GM21825 (cell line): Measurements from ENCODE around the gene DCLRE1C.
"Not testable (repeated sequence)": the region's sequence is repeated elsewhere in the genome, so short reads cannot be mapped to it uniquely, and the experiment has no call there.

Experiments
- ATAC-seq: cut with Tn5 transposase; IDR thresholded peaks from one replicate; pipeline ENCODE4 v1.9.1; 2021; ENCODE audit warnings: mild to moderate bottlenecking, moderate library complexity; ENCODE audit not compliant: unreplicated experiment

The DCLRE1C gene

DNA sequence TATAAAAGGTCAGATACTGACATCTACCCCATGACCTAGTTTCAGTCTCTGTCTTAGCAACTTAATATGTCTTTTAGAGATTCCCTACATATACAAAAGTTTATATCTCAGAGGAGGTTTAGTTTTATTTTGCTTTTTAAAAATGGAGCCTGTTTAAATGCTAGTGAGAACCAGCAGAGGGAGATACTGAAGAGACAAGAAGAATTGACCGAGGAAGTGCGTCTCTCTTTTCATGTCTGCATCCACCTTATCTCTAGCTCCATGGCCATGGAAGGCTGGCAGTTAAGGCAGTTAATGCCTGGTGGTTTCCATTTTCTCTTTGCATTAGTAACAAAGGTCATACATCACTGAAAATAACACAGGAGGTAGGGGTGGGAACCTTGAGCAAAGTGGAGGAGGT lies 64.6 kb downstream of the DCLRE1C start:
- ATAC-seq, result no peak

DNA sequence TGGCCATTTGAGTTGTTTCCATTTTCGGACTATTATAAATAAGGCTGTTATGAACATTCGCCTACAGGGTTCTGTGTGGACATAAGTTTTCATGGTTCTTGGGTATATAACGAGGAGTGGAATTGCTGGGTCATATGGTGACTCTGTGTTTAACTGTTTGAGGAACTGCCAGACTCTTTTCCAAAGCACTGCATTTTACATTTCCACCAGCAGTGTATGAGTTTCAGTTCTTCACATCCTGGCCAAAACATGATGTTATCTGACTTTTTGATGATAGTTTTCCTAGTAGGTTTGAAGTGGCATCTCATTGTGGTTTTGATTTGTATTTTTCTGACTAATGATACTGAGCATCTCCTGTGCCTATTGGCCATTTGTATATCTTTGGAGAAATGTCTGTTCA lies 69.8 kb downstream of the DCLRE1C start:
- ATAC-seq, result no peak

DNA sequence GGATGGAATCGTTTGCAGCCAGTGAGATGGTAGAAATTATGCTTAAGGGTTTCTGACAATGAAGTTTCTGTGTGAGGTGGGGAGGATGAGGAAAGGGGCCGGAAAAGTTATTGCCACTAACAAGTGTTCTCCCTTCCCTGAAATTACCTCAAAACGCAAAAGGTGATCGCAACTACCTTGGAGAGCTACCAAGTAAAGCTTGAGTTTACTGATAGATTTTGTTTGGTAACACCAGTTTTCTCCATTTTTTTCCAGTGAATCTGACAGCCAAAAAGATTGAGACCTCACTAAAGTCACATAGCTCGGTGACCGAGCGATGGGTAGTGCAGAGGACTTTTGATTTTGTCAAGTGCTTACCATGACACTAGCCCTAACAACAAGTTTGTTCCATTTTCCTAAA lies 73.7 kb downstream of the DCLRE1C start:
- ATAC-seq, result no peak

DNA sequence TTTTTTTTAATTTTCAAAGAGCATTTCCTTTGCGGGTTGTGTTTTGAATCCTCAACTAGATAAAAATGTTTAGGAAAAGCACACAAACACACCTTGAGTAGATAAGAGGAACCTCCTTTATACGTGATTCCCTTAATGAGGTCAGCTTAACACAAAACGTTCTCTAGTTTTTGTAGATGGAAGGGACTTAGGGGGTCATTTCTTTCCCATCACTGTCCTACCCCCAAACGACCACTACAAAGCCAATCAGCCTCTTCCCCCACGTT lies 74.0 kb downstream of the DCLRE1C start:
- no peak for ATAC-seq

DNA sequence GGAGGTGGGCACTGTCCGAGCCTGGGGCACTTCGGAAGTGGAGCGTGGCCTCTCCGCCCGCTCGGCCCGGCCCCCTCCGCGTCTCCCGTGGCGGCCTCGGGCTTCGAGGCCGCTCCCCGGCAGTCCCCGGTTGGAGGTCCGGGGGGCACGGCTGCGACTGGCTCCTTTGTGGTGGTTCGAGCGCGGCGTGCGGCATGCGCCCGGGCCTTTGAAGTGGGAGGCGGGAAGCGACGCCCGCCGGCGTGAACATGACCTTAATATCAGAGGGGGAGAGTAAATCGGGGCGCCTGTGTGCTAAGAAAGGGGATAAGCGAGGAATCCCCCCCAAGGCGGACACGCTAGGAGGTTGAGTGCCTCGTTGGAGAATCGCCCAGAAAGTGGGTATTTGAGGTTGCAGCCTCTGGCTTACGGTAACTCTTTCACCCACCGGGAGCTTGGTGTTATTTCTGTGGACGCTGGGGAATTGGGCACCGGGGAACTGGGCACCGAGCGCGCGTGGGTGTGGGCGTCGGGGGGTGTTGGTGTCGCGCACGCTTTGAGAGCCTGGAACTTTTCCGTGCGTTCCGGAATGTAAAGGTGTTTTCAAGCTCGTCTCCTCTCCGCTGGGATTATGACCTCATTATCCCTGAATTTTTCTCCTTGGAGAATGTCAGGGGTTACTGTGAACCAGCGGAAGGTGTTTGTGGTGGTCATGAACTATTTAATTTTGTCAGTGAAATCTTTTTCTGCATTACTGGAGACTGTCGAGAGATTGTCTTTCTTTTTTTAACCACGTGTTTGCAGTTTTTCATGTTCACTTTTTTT lies 74.6 kb downstream of the DCLRE1C start:
- ATAC-seq, result peak; percentile 20

DNA sequence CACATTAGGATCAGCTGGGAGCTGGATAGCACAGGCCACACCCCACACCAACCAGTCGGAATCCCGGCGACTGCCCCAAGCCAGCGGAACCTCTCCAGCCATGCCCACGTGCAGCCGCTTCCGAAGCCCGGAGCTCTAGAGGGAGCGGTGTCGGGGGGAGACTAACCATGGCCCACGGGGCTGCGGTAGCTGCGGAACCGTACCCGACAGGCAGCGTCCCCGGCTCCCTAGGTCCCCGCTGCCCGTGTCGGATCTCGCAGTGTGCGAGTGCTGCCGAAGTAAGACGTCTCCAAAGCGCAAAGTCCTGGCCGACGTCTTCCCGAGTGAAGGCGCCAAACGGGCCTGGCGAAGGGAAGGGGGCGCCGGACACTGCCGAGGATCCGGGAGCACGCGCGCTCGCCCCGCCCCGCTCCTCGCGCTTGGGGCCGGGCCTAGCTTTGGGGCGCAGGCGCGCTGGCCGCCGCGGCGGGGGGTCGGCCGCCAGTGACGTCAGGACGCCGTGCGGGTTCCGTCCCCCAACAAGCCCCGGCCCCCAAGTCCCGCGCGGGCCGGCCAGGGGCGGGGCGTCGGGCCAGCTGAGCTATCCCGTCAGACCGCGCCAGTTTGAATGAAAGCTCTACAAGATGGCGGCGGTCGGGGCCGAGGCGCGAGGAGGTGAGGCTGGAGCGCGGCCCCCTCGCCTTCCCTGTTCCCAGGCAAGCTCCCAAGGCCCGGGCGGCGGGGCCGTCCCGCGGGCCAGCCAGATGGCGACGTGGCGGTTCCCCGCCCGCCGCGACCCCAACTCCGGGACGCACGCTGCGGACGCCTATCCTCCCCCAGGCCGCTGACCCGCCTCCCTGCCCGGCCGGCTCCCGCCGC lies 75.4 kb downstream of the DCLRE1C start, which contains the start of gene SUV39H2:
TSS of gene SUV39H2 (plus strand) at position 601 of the 858 bp plus-strand sequence. CDS start at position 624, 23 bp downstream.
- peak; percentile 90 for ATAC-seq

DNA sequence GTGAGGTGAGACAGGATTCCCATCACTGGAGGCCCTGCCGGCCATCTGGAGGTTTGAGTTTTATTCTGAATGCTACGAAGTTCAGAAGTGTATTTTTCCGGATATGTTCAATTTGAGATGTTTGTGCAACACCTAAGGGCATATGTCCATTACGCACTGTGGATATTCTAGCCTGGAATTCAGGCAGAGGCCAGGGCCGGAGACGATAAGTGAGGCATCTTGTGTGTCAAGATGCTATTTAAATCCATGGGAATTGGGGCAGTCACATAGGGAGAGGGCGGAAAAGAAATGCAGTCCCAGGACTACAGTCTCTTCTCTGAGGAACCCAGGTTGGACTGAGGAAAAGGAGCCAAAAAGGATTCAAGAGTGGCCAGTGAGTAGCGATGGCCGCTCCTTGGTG lies 77.1 kb downstream of the DCLRE1C start:
- no peak for ATAC-seq

DNA sequence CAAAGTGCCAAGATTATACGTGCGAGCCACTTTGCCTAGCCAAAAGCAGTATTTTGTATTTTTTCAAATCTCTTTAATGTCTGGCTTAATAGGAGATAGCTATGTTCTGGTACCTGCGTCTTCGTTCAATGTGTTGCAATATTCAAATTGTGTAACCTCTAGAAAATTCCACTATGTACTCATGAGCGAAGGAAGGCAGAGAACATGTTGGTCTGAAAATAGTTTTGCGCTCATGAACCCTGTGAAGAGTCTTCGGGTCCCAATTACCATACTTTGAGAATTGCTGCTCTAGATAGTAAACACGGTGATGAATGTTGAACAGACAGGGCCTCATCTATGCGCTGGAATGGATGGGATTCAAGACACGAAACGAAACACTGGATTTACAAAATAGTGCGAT lies 78.0 kb downstream of the DCLRE1C start:
- ATAC-seq, result no peak

DNA sequence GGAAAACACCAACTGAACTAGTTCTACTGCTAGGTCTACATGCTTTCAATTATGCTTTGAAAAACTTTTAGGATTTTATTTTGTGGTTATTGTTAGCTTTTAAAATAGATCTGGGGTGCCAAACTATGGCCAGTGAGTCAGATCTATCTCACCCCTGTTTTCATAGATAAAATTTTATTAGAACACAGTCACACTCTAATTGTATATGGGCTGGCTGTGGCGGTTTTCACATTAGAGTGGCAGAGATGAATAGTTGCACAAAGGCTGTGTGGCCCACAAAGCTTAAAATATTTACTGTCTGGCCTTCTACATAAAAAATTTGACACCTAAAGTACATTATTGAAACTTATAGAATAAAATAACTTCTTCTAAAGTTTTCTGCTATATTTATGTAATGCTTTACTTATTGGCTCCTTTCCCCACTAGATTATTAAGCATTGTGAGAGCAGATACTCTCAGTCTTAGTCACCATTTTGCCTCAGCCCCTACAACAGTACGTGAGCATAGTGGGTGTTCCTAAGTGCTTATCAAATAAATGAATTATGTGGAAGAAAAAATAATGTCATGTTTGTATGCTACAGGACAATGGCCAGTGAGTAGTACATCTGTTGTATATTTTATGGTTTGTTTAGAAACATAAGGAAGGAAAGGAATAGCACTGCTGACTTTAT lies 80.7 kb downstream of the DCLRE1C start:
- peak; percentile 49 for ATAC-seq

DNA sequence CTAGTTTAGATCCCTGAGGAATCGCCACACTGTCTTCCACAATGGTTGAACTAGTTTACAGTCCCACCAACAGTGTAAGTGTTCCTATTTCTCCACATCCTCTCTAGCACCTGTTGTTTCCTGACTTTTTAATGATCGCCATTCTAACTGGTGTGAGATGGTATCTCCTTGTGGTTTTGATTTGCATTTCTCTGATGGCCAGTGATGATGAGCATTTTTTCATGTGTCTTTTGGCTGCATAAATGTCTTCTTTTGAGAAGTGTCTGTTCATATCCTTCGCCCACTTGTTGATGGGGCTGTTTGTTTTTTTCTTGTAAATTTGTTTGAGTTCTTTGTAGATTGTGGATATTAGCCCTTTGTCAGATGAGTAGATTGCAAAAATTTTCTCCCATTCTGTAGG lies 89.0 kb downstream of the DCLRE1C start:
- not testable (repeated sequence) for ATAC-seq

DNA sequence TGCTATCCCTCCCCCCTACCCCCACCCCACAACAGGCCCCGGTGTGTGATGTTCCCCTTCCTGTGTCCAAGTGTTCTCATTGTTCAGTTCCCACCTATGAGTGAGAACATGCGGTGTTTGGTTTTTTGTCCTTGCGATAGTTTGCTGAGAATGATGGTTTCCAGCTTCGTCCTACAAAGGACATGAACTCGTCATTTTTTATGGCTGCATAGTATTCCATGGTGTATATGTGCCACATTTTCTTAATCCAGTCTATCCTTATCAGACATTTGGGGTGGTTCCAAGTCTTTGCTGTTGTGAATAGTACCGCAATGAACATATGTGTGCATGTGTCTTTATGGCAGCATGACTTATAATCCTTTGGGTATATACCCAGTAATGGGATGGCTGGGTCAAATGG lies 89.4 kb downstream of the DCLRE1C start:
- not testable (repeated sequence) for ATAC-seq

DNA sequence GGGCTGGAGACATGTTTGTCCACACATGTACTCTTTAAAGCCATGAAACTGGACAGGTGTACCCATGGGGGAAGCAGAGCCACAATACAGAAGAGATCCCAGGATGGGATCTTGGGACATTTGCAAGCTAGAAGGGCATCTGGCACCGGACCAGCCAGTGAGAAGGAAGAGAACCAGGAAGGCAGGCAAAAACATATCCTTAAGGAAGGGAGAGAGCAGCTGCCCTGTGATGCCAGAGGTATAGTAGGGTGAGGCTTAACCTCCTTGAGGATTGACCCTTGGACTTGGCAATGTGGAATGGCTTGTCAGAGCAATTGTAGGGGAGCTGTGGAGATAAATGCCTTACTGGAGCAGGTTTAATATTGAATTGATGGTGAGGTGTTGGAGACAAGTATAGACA lies 93.1 kb downstream of the DCLRE1C start:
- no peak for ATAC-seq

DNA sequence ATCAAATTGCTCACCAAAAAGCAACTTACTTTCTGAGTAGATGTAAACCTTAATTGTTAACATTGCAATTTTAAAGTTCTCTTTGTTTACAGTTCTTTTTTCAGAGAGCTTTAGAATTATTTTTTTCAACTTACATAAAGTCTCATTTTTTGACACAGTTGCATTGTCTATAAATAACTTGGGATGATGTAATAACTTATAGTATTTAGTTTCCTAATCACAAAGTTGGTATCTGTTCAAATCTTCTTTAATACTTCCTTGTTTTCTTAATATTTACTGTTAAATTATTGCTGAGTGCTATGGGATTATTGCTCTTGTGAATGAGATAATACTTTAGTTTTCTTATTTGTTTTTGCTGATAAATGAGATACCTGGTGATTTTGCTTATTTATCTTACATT lies 94.1 kb downstream of the DCLRE1C start:
- ATAC-seq, result no peak

DNA sequence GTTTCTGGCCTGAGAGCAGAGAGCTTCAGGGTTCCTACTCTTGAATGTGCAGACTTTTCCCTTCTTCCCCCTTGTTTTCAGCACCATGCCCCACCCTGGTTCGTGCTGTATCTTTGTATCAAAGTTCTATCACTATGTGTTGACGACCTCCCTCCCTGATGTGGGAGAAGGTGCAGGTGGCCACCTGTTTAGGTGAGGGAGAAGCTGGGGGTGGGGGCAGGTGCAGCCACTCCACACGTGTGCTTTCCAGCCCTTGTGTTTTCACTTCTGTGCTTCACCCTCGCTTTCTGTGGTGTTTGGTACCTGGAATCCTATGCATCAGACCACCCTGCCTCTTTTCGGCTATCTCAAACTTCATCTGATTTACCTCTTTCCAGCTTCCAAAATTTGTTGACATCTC lies 94.9 kb downstream of the DCLRE1C start:
- no peak for ATAC-seq

DNA sequence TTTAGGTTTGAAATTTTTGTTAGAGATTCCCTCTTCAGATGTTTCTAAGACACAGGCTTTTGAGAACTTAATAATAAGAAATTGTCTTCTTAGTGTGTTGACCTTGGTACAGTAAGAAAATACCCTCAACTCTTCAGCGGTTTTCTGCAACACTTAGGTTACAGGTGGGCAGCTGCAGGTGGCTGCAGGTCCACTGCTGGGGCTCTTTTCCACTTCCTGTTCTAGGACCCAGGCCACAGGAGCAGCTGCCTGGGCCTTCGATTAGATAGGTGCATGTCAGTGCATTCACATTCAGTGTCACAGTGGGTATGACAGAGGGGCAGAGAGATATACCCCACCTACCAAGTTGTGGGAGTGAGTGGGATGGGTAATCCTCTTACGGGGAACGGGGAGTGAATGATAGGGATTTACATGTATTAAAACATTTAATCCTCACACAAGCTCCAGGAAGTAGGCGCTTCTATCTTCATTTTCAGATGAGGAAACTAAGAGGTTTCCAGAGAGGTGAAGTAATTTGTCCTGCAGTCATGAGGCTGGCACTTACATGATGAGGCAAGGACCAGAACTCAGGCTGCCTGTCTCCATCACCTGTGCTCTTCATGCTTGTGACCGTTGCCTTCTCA lies 95.4 kb downstream of the DCLRE1C start:
- ATAC-seq, result no peak

DNA sequence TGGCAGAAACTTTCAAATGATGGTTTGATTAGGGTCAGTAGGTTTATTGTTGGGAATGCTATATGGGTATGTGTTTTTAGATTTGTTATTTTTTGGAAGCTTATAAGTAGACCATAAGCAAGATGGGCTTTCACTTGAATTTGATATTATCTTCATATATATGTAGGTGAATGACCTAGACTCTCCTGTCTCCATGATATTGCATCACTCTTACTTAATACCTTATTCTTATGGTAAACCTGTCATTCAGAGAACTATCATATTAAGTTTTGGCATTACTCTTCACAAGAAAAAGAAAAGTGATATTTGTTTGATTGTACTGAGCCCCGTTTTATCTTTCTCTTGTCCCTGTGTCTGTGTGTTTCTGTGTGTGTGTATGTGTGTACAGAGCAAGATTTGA lies 98.4 kb downstream of the DCLRE1C start:
- ATAC-seq, result no peak

DNA sequence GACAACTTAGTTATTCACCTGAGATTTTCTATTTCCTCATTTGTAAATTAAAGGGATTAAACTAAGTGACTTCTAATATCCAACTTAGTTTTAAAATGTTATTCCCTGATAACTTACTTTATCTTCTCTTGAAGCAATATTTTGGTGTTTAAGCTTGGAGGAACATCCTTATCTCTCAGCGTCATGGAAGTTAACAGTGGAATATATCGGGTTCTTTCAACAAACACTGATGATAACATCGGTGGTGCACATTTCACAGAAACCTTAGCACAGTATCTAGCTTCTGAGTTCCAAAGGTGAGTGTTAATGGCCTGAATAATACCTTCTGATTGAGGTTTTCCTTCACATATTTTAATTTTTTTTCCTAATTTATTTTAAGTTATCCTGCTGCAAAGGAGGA lies 101.7 kb downstream of the DCLRE1C start:
- no peak for ATAC-seq
